Brain microvascular endothelial cell (primary cell): ENCODE data around the gene ENTPD6.

Experiments used
- DNase-seq: peaks from one replicate; pipeline ENCODE4 v3.0.0-alpha.2; 2020
- H3K27ac ChIP-seq: fragments of 250-450 bp; sonication (Bioruptor Pico); 2 replicates; pipeline ENCODE4 v1.5.1; 2020; ENCODE audit warnings: mild to moderate bottlenecking, moderate library complexity
- H3K27me3 ChIP-seq: fragments of 250-450 bp; sonication (Bioruptor Pico); replicated peaks from 2 replicates; pipeline ENCODE4 v1.5.1; 2020; ENCODE audit warnings: mild to moderate bottlenecking
- H3K36me3 ChIP-seq: fragments of 250-450 bp; sonication (Bioruptor Pico); replicated peaks from 2 replicates; pipeline ENCODE4 v1.5.1; 2020; ENCODE audit warnings: mild to moderate bottlenecking
- H3K4me3 ChIP-seq: 2 replicates; pipeline ENCODE4 v1.5.1; 2011; ENCODE audit warnings: low read depth, mild to moderate bottlenecking, control low read depth, low read length, moderate library complexity
- in situ Hi-C: cut with HindIII; loops from 2 replicates; pipeline ENCODE4 v1.10.0; 2017; ENCODE audit warnings: low sequenced_read_pairs, low pct_ligation_motif_present
- TF ChIP-seq, protein P1 (sequence below): IDR thresholded peaks from 2 replicates; pipeline ENCODE4 v1.5.1; 2011; ENCODE audit warnings: low read depth, mild to moderate bottlenecking, moderate library complexity, low read length, control low read depth, inconsistent platforms; ENCODE audit errors: missing control alignments

Gene ENTPD6

DNA sequence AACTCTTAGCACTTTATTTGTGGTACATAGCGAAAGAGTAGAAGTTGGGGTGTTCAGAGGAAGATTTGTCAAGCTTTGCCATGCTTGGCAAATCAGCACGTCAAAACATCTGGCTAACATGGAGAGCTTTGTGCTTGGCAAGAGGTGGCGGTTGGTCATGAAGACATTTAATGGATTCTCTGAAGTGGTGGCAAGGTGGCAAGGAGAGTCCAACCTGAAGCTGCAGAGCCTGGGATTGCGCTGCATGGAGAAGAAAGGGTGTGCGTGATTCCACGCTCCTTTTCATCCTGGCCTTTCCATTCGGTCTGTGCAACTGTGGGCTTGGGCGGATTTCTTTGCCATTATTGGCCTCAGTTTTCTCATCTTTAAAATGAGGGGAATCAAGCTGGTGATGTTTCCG lies 55.5 kb downstream of the ENTPD6 start:
- in situ Hi-C loops = no loop called here
- no peak overlapping the region for H3K27ac ChIP-seq
- H3K4me3 ChIP-seq = peak overlapping the region; percentile 72
- no peaks in the 10 kb centered on the region for H3K27me3 ChIP-seq
- TF ChIP-seq, protein P1, sequence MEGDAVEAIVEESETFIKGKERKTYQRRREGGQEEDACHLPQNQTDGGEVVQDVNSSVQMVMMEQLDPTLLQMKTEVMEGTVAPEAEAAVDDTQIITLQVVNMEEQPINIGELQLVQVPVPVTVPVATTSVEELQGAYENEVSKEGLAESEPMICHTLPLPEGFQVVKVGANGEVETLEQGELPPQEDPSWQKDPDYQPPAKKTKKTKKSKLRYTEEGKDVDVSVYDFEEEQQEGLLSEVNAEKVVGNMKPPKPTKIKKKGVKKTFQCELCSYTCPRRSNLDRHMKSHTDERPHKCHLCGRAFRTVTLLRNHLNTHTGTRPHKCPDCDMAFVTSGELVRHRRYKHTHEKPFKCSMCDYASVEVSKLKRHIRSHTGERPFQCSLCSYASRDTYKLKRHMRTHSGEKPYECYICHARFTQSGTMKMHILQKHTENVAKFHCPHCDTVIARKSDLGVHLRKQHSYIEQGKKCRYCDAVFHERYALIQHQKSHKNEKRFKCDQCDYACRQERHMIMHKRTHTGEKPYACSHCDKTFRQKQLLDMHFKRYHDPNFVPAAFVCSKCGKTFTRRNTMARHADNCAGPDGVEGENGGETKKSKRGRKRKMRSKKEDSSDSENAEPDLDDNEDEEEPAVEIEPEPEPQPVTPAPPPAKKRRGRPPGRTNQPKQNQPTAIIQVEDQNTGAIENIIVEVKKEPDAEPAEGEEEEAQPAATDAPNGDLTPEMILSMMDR = no peak
- no peak for DNase-seq
- H3K36me3 ChIP-seq = peaks cover 32% of the 10 kb centered on the region

DNA sequence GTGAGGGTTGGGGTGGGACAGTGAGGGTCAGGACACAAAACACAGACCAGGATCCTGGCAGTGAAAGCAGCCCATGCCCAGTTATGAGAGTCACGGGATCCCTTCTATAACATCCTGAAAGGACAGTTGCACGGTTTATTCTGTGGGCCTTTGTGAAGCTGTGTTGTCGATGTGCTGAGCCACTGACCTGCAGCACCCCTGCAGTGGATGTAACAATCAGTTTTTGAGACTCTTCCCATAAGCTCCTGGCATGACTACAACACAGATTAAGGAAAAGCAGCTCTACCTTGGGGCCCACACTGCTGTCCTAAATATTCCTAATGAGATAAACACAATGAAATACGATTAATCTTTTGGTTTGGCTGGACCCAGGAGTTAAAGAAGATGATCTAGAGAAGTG lies 56.0 kb downstream of the ENTPD6 start:
- Histone ChIP-seq H3K27ac (no peak overlapping the region), H3K27me3 (no peaks in the 10 kb centered on the region), H3K36me3 (peaks cover 34% of the 10 kb centered on the region), H3K4me3 (peak overlapping the region; percentile 72)
- DNase-seq = no peak
- in situ Hi-C loops = no loop called here
- TF ChIP-seq, protein P1 = no peak

DNA sequence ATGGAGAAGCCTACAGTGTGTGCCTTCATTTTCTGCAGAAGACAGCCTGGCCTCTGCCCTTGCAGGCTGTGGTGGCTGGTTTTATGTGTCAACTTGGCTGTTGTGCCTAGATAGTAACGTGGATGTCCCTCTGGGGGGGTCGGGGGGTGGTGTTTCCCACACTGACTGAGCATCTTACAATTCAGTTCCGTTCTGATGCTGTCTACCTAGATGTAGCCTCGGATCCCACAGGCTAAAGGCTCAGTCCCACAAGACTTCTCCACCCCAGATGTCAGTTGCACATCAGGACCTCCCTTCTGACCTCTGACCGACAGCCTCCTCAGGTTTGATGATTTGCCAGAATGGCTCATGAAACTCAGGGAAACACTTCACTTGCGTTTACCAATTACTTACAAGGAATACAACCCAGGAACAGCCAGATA lies 56.7 kb downstream of the ENTPD6 start:
- in situ Hi-C loops = no loop called here
- H3K4me3 ChIP-seq = peak overlapping the region; percentile 17
- H3K27ac ChIP-seq = no peak overlapping the region
- TF ChIP-seq, protein P1 = no peak
- H3K27me3 ChIP-seq = no peaks in the 10 kb centered on the region
- no peak for DNase-seq
- peaks cover 35% of the 10 kb centered on the region for H3K36me3 ChIP-seq

DNA sequence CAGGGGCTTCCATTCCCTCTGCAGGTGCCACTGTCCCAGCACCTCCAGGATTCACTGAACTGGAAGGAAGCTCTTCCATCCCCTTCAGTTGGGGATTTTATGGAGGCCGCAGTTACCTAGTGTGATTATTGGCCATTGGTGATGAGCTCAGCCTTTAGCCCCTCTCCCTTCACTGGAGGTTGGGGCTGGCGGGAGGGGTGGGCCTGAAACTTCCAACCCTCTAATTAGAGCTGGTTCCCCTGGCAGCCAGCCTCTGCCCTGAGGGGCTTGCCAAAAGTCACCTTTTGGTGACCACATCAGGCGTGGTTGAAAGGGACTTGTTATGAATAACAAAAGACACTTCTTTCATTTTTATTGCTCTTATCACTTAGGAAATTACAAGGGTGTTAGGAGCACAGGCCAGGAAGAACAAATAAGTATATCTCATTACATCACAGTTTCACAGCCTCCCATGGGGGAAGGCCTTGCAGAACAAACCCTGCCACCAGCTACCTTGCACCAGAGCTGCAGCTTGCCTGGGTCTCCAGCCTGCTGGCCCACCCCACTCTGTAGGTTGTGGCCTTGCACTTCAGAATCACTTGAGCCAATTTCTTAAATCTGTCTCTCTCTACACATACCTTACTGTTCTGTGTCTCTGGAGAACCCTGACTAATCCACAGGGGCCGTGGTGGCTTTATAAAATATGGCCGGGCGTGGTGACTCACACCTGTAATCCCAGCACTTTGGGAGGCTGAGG lies 57.3 kb downstream of the ENTPD6 start:
- H3K36me3 ChIP-seq = peaks cover 35% of the 10 kb centered on the region
- H3K4me3 ChIP-seq = no peak overlapping the region
- DNase-seq = no peak
- no peaks in the 10 kb centered on the region for H3K27me3 ChIP-seq
- TF ChIP-seq, protein P1 = no peak
- in situ Hi-C loops = no loop called here
- H3K27ac ChIP-seq = no peak overlapping the region

DNA sequence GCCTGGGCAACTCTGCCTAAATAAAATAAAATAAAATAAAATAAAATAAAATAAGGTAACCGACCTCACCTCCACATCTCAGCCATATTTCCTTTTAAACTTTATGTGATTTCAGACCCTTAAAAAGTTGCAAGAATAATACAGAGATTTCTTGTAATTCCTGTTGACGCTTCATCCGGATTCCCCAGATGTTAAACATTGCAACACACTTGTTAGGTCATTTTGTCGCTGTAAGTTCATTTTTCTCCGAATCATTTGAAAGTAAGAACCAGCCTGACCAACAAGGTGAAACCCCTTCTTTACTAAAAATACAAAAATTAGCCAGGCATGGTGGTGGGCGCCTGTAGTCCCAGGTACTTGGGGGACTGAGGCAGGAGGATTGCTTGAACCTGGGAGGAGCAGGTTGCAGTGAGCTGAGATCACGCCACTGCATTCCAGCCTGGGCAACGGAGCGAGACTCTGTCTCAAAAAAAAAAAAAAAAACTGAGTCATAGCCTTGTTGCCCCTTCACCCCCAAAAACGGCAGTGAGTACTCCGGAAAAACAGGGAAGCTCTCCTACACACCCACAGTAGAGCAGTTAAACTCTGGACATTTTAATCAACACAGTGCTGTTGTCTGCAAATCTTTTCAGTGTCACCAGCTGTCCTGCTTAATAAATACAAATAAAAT lies 58.2 kb downstream of the ENTPD6 start:
- TF ChIP-seq, protein P1 = no peak
- in situ Hi-C loops = no loop called here
- Histone ChIP-seq H3K27ac (no peak overlapping the region), H3K36me3 (peaks cover 40% of the 10 kb centered on the region), H3K27me3 (no peaks in the 10 kb centered on the region), H3K4me3 (no peak overlapping the region)
- DNase-seq = no peak
